HCT116 (cell line): ENCODE measurements around the gene ARHGAP10. TPM values are rescaled to one million over a fixed set of nuclear protein-coding genes. Genes with fewer than 3 reads are reported as not detected.

ENCODE experiments used
- ATAC-seq: fragments of 200-7000 bp; cut with Tn5 transposase; 2 replicates; pipeline ENCODE4 v1.9.1; 2020; ENCODE audit warnings: mild to moderate bottlenecking, moderate library complexity
- BruUV-seq: library from RNA; stranded (reverse); fragments of 400-500 nt; replicated peaks from 2 replicates; lab custom pipeline; 2021; lab: Mats Ljungman, UMichigan
- CTCF ChIA-PET: fragments of 300-600 bp; sonication (Branson Sonifier 250); formaldehyde crosslinking; loops from one replicate; lab custom pipeline; 2021; ENCODE audit warnings: antibody characterized with exemption; lab: Charles Lee
- POLR2A ChIA-PET: fragments of 300-600, 350-600 bp; sonication (Branson Sonifier 250); formaldehyde crosslinking; loops from one replicate; lab custom pipeline; 2021; ENCODE audit warnings: antibody characterized with exemption; lab: Charles Lee
- RAD21 ChIA-PET, 2 experiments: fragments of 300-600 bp; sonication (Branson Sonifier 250); formaldehyde crosslinking; loops; one replicate each; lab custom pipeline; 2023; ENCODE audit warnings: low total read pairs in 2 of 2; ENCODE audit not compliant: uncharacterized antibody in 2 of 2, unreplicated experiment in 2 of 2, low non-redundant PET in 1 of 2; lab: Charles Lee
- DNase-seq: peaks from one replicate; pipeline ENCODE4 v3.0.0-alpha.2; 2010; ENCODE audit warnings: low read depth, low spot score
- H2AFZ ChIP-seq: fragments of 200-600 bp; shearing (Covaris generic), sonication (generic); 2 replicates; pipeline ENCODE4 v1.6.1; 2017; ENCODE audit warnings: low read depth, mixed run types, mixed read lengths, antibody characterized with exemption, low read length; ENCODE audit not compliant: poor library complexity, severe bottlenecking
- H3K27ac ChIP-seq: 2 replicates; pipeline ENCODE4 v1.5.1; 2012; ENCODE audit warnings: low read depth, low read length
- H3K27me3 ChIP-seq: fragments of 200-600 bp; sonication (generic); 2 replicates; pipeline ENCODE4 v1.6.1; 2016; ENCODE audit warnings: mixed run types, low read length, mixed read lengths; ENCODE audit not compliant: insufficient read depth
- H3K36me3 ChIP-seq, 2 experiments: fragments of 200-500 bp in 1 of 2; fragments of 200-600 bp in 1 of 2; sonication (Bioruptor generic) in 1 of 2; sonication (generic) in 1 of 2; 2 replicates each; pipeline versions ENCODE4 v1.5.1 to v1.6.1; 2014 to 2016; ENCODE audit warnings: low read length in 2 of 2, inconsistent platforms in 1 of 2, mixed read lengths in 1 of 2, mixed run types in 1 of 2; ENCODE audit not compliant: insufficient read depth in 2 of 2, control insufficient read depth in 1 of 2
- H3K4me1 ChIP-seq, 2 experiments: fragments of 200-600 bp in 1 of 2; sonication (generic) in 1 of 2; 2 replicates each; pipeline versions ENCODE4 v1.5.1 to v1.6.1; 2012 to 2017; ENCODE audit warnings: low read length in 2 of 2, inconsistent platforms in 1 of 2, mild to moderate bottlenecking in 1 of 2, mixed read lengths in 1 of 2, mixed run types in 1 of 2, moderate library complexity in 1 of 2; ENCODE audit not compliant: insufficient read depth in 2 of 2, control insufficient read depth in 1 of 2
- H3K4me2 ChIP-seq: fragments of 200-600 bp; sonication (generic); 2 replicates; pipeline ENCODE4 v1.6.1; 2017; ENCODE audit warnings: mixed run types, low read length, mixed read lengths
- H3K4me3 ChIP-seq, 2 experiments: fragments of 200-600 bp in 1 of 2; sonication (generic) in 1 of 2; replicated peaks in 1 of 2; 2 replicates each; pipeline ENCODE4 v1.5.1; 2011 to 2016; ENCODE audit warnings: low read length in 2 of 2, control low read depth in 1 of 2, low read depth in 1 of 2, mild to moderate bottlenecking in 1 of 2, mixed read lengths in 1 of 2, mixed run types in 1 of 2
- H3K79me2 ChIP-seq: fragments of 200-600 bp; sonication (generic); 2 replicates; pipeline ENCODE4 v1.6.1; 2017; ENCODE audit warnings: mild to moderate bottlenecking, mixed run types, low read length, moderate library complexity, mixed read lengths; ENCODE audit not compliant: insufficient read depth
- H3K9ac ChIP-seq: fragments of 200-600 bp; sonication (generic); 2 replicates; pipeline ENCODE4 v1.6.1; 2016; ENCODE audit warnings: low read length, mixed read lengths
- H3K9me2 ChIP-seq: fragments of 200-600 bp; sonication (generic), shearing (Covaris generic); 2 replicates; pipeline ENCODE4 v1.6.1; 2017; ENCODE audit warnings: mixed run types, mild to moderate bottlenecking, moderate library complexity; ENCODE audit not compliant: insufficient read depth
- H3K9me3 ChIP-seq, 2 experiments: fragments of 200-500 bp in 1 of 2; fragments of 200-600 bp in 1 of 2; sonication (Bioruptor generic) in 1 of 2; sonication (generic) in 1 of 2; 2 replicates each; pipeline ENCODE4 v1.6.1; 2014 to 2017; ENCODE audit warnings: low read length in 2 of 2, mixed read lengths in 2 of 2, inconsistent platforms in 1 of 2, low read depth in 1 of 2, mild to moderate bottlenecking in 1 of 2, mixed run types in 1 of 2, moderate library complexity in 1 of 2; ENCODE audit not compliant: control insufficient read depth in 1 of 2, insufficient read depth in 1 of 2
- H4K20me1 ChIP-seq: fragments of 200-600 bp; sonication (generic), shearing (Covaris generic); 2 replicates; pipeline ENCODE4 v1.6.1; 2017; ENCODE audit warnings: mixed run types, mild to moderate bottlenecking, moderate library complexity; ENCODE audit not compliant: insufficient read depth
- CEBPB ChIP-seq: IDR thresholded peaks from 2 replicates; pipeline ENCODE4 v1.6.1; 2012; ENCODE audit warnings: low read depth
- CTCF ChIP-seq, 3 experiments: fragments of 200-600 bp in 1 of 3; sonication (generic) in 1 of 3; IDR thresholded peaks in 2 of 3; conservative IDR thresholded peaks in 1 of 3; 2 replicates each; pipeline ENCODE4 v1.5.1; 2012 to 2017; ENCODE audit warnings: low read depth in 2 of 3, low read length in 2 of 3, antibody characterized with exemption in 1 of 3, borderline replicate concordance in 1 of 3, control low read depth in 1 of 3, mild to moderate bottlenecking in 1 of 3, mixed read lengths in 1 of 3, mixed run types in 1 of 3, moderate library complexity in 1 of 3; ENCODE audit not compliant: insufficient read depth in 1 of 3
- ELF1 ChIP-seq: IDR thresholded peaks from 2 replicates; pipeline ENCODE4 v1.6.1; 2012; ENCODE audit warnings: low read depth, borderline replicate concordance
- FOSL1 ChIP-seq: IDR thresholded peaks from 2 replicates; pipeline ENCODE4 v1.6.1; 2012; ENCODE audit warnings: low read depth
- MAX ChIP-seq: IDR thresholded peaks from 2 replicates; pipeline ENCODE4 v1.6.1; 2012
- POLR2A ChIP-seq: IDR thresholded peaks from 2 replicates; pipeline ENCODE4 v1.7.0; 2011; ENCODE audit warnings: borderline replicate concordance; ENCODE audit not compliant: insufficient read depth, insufficient read length; ENCODE audit errors: extremely low read depth
- POLR2AphosphoS5 ChIP-seq: IDR thresholded peaks from 2 replicates; pipeline ENCODE4 v1.6.1; 2011; ENCODE audit warnings: mild to moderate bottlenecking, low read depth, low read length, moderate library complexity
- SP1 ChIP-seq: IDR thresholded peaks from 2 replicates; pipeline ENCODE4 v1.6.1; 2012; ENCODE audit warnings: low read depth
- TCF7L2 ChIP-seq: IDR thresholded peaks from 2 replicates; pipeline ENCODE4 v1.7.0; 2011; ENCODE audit warnings: borderline replicate concordance, inconsistent platforms; ENCODE audit not compliant: insufficient read depth, insufficient read length; ENCODE audit errors: extremely low read depth
- YY1 ChIP-seq: IDR thresholded peaks from 2 replicates; pipeline ENCODE4 v1.6.1; 2011; ENCODE audit warnings: low read length, low read depth, moderate library complexity, mild to moderate bottlenecking; ENCODE audit not compliant: insufficient replicate concordance; ENCODE audit errors: extremely low read depth
- ZNF274 ChIP-seq: fragments of 200-500 bp; sonication (Bioruptor generic); IDR thresholded peaks from 2 replicates; pipeline ENCODE4 v1.6.1; 2014; ENCODE audit warnings: mild to moderate bottlenecking, low read depth, low read length, inconsistent platforms
- intact Hi-C: fragments of 100-400 bp; cut with micrococcal nuclease; formaldehyde crosslinking; loops from 2 replicates; pipeline ENCODE4 v1.10.0; 2022
- total RNA-seq: library from RNA; stranded (reverse); gene quantifications from one replicate; pipeline ENCODE4 v1.2.1, GENCODE V29; 2021; ENCODE audit not compliant: unreplicated experiment

ARHGAP10 gene
- total RNA-seq, 1 experiment from 2014 or later = 24.7 TPM

GRCh38 chr4:147954850-147955249 lies 223.0 kb downstream of the ARHGAP10 start:
- TF ChIP-seq SP1 = no peak
- BruUV-seq = no TSS peak
- POLR2A ChIA-PET = no interaction called here
- DNase-seq = no peak
- intact Hi-C loops = no loop called here
- Histone ChIP-seq H3K4me1 (no peaks in the 10 kb centered on the region), H3K27me3 (no peaks in the 10 kb centered on the region), H3K9me2 (no peaks in the 10 kb centered on the region), H3K79me2 (no peaks in the 10 kb centered on the region), H3K36me3 (no peaks in the 10 kb centered on the region), H2AFZ (no peak overlapping the region), H3K9ac (no peak overlapping the region), H3K4me2 (no peak overlapping the region), H3K4me3 (no peak overlapping the region), H3K9me3 (no peaks in the 10 kb centered on the region), H3K27ac (no peak overlapping the region), H4K20me1 (no peaks in the 10 kb centered on the region)
- no peak for ATAC-seq
- CTCF ChIA-PET = no interaction called here
- RAD21 ChIA-PET = no interaction called here

- H3K27ac ChIP-seq = no peak overlapping the region
- no peak for ATAC-seq
- CTCF ChIA-PET = no interaction called here
- no peak for TF ChIP-seq CEBPB
- no peak for TF ChIP-seq CTCF (IDR thresholded peaks at IDR 0.05 in 2 of 3, conservative IDR thresholded peaks at IDR 0.05 in 1 of 3; ENCODE audit: borderline replicate concordance in 1 of 3, insufficient read depth in 1 of 3, low read depth in 2 of 3, low read length in 2 of 3)
- no peak for TF ChIP-seq POLR2A
- TF ChIP-seq POLR2AphosphoS5 = no peak
- no peak for TF ChIP-seq YY1
- no peak for TF ChIP-seq TCF7L2
- no peak for TF ChIP-seq ELF1
- TF ChIP-seq ZNF274 = no peak
- TF ChIP-seq MAX = no peak
- no peak for TF ChIP-seq FOSL1
- no peak for DNase-seq
- no peak overlapping the region for H3K4me2 ChIP-seq
- no peaks in the 10 kb centered on the region for H3K79me2 ChIP-seq
- H3K4me3 ChIP-seq = no peak overlapping the region
- H3K4me1 ChIP-seq = no peaks in the 10 kb centered on the region
- POLR2A ChIA-PET = no interaction called here
- no peak overlapping the region for H3K9ac ChIP-seq
- RAD21 ChIA-PET = no interaction called here
- no peaks in the 10 kb centered on the region for H3K27me3 ChIP-seq
- no peaks in the 10 kb centered on the region for H4K20me1 ChIP-seq
- no TSS peak for BruUV-seq
- H3K9me2 ChIP-seq = no peaks in the 10 kb centered on the region
- no peaks in the 10 kb centered on the region for H3K9me3 ChIP-seq
- intact Hi-C loops = no loop called here
- H2AFZ ChIP-seq = no peak overlapping the region
- no peaks in the 10 kb centered on the region for H3K36me3 ChIP-seq
Observed at GRCh38 chr4:147955827-147956558, 224.1 kb downstream of the ARHGAP10 start.
